NCI-H69 (cell line): ENCODE measurements around the gene LHX2.

Source experiments
- DNase-seq: peaks from one replicate; lab custom pipeline; 2025; lab: John Stamatoyannopoulos, UW

The LHX2 gene

GRCh38 chr9:124013309-124014210 lies 2.0 kb downstream of the LHX2 start:
- DNase-seq: no peak

- DNase-seq: no peak
These were observed 2.8 kb downstream of the LHX2 start for GRCh38 chr9:124014211-124014955.

- no peak for DNase-seq
These were observed 3.5 kb downstream of the LHX2 start for GRCh38 chr9:124014956-124015660.

GRCh38 chr9:124015661-124016131 lies 4.1 kb downstream of the LHX2 start:
- DNase-seq: no peak

DNA sequence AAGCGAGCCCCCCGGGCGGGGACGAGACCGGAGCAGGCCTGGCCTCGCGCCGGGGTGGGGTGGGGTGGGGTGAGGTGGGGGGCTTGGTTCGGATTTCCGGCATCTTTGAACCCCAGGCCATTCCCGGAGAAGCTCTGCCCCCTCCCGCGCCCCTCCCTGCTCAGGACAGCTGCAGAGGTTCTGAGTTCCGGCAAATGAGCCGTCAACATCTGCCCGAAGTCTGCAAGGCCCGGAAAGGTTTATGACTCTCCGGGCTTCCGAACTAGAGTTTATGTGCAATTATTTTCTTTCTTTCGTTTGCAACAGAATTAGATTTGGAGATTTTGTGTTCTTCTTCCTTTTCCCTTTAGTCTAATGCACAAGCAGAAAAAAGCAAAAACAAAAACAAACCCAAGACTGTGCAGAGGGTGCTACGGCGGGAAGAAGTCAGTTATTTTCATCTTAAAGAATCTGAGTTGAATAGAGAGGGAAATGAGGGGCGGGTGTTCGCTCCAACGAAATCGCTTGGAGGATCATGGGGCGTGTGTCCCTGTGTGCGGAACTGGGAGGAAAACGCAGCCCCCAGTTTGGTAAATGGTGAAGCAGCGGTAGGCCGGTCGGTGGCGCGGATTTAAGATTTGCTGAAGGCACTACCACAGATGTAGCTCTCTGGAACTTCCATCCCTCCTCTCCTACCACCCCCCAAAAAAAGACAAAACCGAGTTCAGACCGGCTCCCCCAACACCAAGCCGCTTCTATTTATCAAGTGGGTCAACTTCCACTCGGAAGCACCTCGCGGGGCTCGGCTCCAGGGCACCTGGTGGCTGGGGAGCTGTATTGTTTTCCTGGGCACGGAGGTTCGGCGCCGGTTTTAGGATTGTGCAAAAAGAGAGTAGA lies 4.8 kb downstream of the LHX2 start:
- DNase-seq: no peak

DNA sequence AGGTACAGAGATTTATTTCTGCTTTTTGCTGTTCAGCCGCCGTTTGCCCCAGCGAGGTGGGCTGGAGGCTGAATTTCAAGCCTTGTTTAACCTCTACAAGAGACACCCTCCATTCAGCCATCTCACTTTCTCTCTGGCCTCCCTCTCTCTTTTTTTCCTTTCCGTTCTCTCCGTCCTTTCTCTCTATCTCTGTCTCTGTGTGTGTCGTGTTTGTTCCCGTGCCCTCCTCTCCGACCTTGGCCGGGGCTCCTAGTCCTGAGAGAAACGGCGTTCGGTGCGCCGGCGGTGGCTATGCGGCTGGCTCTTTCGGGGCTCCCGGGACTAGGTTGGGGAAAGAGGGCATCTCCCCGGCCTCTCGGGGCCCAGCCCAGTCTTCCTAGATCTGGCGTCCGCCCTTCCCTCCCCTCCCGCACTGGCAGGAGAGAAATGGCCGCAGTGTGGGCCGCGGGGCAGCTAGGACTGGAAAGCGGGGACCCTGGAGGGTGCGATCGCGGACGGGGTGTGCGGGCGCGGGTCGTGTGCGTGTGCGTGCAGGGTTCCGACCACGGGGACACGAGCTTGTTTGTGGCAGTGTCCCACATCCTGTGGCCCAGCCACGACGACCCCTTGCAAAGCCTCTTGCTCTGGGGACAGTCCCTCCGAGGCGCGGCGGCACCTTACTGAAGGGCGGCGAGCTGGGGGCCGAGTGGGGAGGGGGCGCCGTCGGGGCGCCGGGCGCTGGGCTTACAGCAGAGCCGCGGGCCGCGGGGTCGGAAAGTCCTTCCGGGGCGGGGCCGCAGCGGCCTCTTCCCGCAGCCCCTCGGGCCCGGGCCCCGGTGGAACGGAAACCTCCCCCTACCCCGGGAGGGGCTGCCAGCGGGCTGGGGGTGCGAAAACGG lies 5.7 kb downstream of the LHX2 start:
- DNase-seq: no peak

GRCh38 chr9:124017929-124018729 lies 6.6 kb downstream of the LHX2 start:
- peak; percentile 96 for DNase-seq

DNA sequence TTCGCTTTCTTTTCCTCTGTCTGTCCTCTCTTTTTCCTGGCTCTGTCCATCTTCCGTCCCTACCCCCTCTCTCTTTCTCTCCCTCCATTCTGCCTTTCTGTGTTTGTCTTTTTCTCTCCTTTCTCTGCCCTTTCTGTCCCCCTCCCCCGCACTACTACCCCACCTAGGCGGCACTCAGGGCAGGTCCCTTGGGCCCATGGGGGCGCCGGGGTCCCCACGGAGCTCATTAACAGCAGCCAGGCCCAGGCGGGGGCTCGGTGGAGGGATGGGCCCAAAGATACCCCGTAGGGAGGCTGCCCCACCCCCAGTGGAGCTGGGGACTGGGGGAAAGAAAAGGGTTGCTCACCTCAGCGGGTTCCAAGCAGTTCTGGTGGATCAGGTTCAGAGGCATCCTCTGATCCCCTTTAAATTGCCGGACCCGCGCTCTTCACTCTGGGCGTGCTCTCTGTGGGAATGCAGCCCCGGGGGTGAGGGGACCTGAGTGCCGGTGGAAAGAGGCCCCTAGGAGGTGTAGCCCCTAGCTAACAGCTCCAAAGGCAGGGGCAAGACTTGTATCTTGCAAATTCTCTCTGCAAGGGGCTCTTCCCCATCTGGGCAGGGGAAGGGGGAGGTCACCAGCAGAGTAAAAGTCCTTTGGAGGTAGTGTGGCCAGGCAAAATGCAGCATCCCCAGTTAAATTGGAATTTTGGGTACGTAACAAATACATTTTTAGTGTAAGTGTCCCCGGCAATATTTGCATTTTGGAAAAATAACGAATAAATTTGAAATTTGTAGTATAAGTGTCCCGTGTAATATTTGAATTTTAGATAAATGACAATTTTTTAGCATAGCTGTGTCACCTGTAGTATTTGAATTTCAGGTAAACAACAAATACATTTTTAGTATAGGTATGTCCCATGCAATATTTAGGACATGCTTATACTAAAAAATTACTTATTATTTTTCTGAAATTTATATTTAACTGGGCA lies 7.4 kb downstream of the LHX2 start:
- DNase-seq: peak; percentile 37

GRCh38 chr9:124019771-124020519 lies 8.4 kb downstream of the LHX2 start:
- DNase-seq: peak; percentile 21

DNA sequence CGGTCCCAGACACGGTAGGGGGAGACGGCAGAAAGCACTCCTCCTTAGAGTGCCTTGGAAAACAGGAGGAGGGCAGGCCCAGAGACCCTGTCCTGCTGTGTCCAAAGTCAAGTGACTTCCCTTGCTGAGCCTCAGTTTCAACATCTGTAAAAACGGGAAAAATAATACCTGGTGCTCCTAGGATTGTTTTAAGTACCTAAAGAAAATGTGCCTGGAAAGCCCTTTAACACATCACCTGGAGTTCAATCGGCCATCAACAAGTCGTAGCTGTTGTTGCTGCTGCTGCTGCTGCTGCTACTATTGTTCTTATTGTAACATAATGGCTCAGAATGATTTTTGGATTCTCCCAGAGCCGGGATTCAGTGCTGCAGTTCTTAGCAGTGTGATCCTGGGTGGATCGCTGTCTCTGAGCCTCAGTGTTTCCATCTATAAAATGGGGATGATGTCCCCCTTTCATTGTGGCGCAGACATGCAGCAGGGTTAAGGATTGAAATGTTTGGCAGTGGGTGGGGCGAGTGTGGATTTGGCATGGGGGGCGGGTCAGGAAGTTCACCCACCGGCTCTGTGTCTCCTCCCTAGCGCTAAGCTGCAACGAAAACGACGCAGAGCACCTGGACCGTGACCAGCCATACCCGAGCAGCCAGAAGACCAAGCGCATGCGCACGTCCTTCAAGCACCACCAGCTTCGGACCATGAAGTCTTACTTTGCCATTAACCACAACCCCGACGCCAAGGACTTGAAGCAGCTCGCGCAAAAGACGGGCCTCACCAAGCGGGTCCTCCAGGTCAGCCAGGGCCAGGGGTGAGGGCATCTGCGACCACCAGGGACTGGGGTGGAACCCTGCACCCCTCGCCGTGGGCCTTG lies 9.2 kb downstream of the LHX2 start:
- DNase-seq: peak; percentile 25

DNA sequence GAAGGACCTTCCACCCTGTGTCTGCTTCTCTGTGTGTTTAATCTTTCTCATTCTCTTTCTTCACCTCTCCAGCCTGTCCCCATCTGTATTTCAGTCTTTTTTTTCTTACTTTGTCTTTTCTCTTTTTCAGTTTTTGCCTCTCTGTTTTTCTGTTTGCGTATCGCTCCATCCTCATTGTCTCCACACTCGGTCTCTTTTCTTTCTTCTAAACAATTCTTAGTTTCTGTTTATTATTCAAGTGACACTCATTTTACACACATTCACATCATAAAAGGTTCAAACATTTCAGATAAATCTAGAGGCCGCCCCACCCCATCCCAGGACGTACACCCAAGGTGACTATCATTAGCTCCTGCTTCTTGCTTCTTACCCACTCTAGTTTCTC lies 9.8 kb downstream of the LHX2 start:
- DNase-seq: no peak

GRCh38 chr9:124022201-124023121 lies 10.9 kb downstream of the LHX2 start:
- no peak for DNase-seq

GRCh38 chr9:124024107-124024506 lies 12.5 kb downstream of the LHX2 start:
- DNase-seq: no peak

DNA sequence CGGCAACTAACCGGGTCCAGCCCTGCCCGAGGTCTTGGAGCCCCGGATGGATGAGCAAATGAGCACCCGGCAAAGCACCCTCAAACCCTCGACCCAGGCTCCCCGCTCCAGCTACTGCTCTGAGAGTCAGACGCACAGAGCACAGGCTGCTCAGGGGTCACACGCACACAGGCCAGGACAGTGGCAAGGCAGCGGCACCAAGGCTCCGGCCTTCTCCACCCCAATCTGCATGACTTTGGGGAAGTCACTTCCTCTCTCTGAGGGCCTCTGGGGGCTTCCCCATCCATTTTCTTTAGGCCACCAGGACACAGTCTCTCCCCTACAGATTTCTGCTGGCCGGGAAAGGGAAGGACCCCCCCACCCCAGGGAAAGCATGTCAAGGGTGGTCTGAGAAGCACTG lies 18.0 kb downstream of the LHX2 start:
- DNase-seq: no peak

GRCh38 chr9:124030969-124031451 lies 19.4 kb downstream of the LHX2 start:
- DNase-seq: no peak
